Body of pancreas (tissue), 4 donors: ENCODE results near the gene HAAO.

Experiments used
- POLR2A ChIP-seq, 3 donors: fragments of 450-650 bp; IDR thresholded peaks; one replicate each; pipeline ENCODE4 v1.6.1; 2016; ENCODE audit warnings: antibody characterized with exemption in 3 of 3, mild to moderate bottlenecking in 2 of 3
- TF ChIP-seq, protein P1 (sequence below), 7 experiments: fragments of 450-650 bp in 4 of 7; fragments of 200-600 bp in 3 of 7; sonication (generic) in 3 of 7; IDR thresholded peaks; one replicate each; pipeline ENCODE4 v1.5.1; 2016 to 2019; ENCODE audit warnings: antibody characterized with exemption in 7 of 7

DNA sequence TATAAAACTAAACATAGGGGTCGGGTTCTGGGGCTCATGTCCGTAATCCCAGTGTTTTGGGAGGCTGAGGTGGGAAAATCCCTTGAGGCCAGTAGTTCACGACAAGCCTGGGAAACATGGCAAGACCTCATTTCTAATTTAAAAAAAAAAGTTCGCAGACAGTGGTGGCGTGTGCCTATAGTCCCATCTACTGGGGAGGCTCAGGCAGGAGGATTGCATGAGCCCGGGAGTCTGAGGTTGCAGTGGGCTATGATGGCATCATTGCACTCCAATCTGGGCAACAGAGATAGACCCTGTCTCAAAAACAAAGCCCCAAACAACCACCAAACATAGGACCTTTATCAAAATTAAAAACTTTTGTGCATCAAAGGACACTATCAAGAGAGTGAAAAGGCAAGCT lies 9.8 kb upstream of the HAAO start:
- no peak for TF ChIP-seq POLR2A (IDR thresholded peaks at IDR 0.05)
- TF ChIP-seq, protein P1, sequence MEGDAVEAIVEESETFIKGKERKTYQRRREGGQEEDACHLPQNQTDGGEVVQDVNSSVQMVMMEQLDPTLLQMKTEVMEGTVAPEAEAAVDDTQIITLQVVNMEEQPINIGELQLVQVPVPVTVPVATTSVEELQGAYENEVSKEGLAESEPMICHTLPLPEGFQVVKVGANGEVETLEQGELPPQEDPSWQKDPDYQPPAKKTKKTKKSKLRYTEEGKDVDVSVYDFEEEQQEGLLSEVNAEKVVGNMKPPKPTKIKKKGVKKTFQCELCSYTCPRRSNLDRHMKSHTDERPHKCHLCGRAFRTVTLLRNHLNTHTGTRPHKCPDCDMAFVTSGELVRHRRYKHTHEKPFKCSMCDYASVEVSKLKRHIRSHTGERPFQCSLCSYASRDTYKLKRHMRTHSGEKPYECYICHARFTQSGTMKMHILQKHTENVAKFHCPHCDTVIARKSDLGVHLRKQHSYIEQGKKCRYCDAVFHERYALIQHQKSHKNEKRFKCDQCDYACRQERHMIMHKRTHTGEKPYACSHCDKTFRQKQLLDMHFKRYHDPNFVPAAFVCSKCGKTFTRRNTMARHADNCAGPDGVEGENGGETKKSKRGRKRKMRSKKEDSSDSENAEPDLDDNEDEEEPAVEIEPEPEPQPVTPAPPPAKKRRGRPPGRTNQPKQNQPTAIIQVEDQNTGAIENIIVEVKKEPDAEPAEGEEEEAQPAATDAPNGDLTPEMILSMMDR (IDR thresholded peaks at IDR 0.05) = no peak
